Heart left ventricle (tissue), 13 donors: ENCODE measurements around the gene ZNF197.

Experiments
- CTCF ChIP-seq, 12 donors: fragments of 200-600 bp; sonication (generic) in 4 of 12; IDR thresholded peaks; one replicate each; pipeline versions ENCODE4 v1.5.0 to v1.8.0; 2018 to 2022; ENCODE audit warnings: antibody characterized with exemption in 12 of 12, mild to moderate bottlenecking in 5 of 12
- POLR2A ChIP-seq, 2 donors: fragments of 450-650 bp; IDR thresholded peaks; one replicate each; pipeline ENCODE4 v1.6.1; 2017; ENCODE audit warnings: antibody characterized with exemption in 2 of 2, mild to moderate bottlenecking in 2 of 2, moderate library complexity in 2 of 2
- donor health status: ischemic (EF 13 %, LVEDD 7.1; RV severe dilation, severe dysfunction).
- donor health status: DM: no; HTN: yes; CAD: no.
- donor health status: DM: no; HTN: no; CAD: no.
- donor health status: ischemic (EF 25% LVEDD 6.9; RV normal size, moderate dysfunction).
- donor health status: ischemic (EF 25% LVEDD 5.7; RV mildly dilated, moderate dysfunction).
- donor health status: ischemic (EF 35%, LVEDD 5.7; RV mildly dilated, moderate dysfunction).
- donor health status: nonischemic (EF 11% LVEDD 7.7; RV severe dilation, severe dysfunction).
- donor health status: DM: yes; HTN: yes; CAD: no.
- donor health status: PGD.
- donor health status: ischemic (EF 29% LVEDD 5.4; RV normal size, mild dysfunction).
- donor health status: nonischemic (EF 23%, LVEDD 6.1; RV moderate dilation, normal function).

- TF ChIP-seq CTCF (IDR thresholded peaks at IDR 0.05), result no peak
- no peak for TF ChIP-seq POLR2A (IDR thresholded peaks at IDR 0.05)
These were observed 57.5 kb downstream of the ZNF197 start for GRCh38 chr3:44682182-44682896.
